SKM-1 treated with dmso at 0.1 percent for 144 hours (cell line): ENCODE results near the gene CLTB.
"Not testable (repeated sequence)": the region's sequence is repeated elsewhere in the genome, so short reads cannot be mapped to it uniquely, and the experiment has no call there.

ENCODE experiments used
- DNase-seq: peaks from one replicate; lab custom pipeline; 2025; ENCODE audit not compliant: unreplicated experiment; lab: John Stamatoyannopoulos, UW

CLTB gene, protein sequence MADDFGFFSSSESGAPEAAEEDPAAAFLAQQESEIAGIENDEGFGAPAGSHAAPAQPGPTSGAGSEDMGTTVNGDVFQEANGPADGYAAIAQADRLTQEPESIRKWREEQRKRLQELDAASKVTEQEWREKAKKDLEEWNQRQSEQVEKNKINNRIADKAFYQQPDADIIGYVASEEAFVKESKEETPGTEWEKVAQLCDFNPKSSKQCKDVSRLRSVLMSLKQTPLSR

DNA sequence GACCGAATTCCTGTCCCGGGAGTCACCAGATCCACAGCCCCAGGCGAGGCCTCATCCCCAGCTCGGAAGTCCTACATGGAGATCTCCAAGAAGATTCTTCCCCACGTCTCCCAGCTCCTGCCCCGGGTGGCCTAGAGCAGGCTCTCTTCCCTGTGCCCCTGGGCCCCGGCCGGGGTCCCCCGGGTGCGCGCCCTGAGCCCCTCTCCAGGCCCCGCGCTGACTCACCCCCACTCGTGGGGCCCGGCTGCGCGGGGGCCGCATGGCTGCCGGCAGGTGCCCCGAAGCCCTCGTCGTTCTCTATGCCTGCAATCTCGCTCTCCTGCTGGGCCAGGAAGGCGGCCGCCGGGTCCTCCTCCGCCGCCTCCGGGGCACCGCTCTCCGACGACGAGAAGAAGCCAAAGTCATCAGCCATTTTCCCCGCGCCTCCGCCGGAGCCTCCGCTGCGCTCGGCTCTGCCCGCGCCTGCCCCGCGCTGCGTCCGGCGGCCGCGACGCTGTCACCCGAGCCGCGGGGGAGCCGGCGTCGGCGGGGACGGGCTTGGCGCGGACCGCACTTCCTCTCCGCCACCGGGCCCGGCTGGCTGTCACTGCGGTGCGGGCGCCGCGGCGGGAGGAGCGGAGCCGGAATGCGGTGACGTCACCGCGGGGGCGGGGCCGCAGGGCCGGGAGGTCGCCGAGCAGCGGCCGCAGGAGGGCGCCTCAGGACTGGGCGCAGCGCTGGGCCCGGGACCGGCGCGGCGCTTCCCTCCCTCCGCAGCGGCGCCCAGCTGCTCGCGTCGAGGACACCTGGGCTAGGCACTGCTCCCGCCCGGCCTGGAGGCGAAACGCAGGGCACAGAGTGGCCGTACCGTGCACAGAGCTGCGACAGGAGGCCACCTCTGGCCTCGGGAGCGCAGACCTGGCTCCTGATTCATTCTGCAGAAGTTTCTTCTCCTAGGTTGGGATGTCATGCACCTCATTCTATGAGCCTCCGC lies at the start of gene CLTB:
Gene CLTB, minus strand, starts transcription at position 588 of the 973 bp plus-strand sequence. Its CDS starts 176 bp downstream, at position 412.
- peak; percentile 86 for DNase-seq

DNA sequence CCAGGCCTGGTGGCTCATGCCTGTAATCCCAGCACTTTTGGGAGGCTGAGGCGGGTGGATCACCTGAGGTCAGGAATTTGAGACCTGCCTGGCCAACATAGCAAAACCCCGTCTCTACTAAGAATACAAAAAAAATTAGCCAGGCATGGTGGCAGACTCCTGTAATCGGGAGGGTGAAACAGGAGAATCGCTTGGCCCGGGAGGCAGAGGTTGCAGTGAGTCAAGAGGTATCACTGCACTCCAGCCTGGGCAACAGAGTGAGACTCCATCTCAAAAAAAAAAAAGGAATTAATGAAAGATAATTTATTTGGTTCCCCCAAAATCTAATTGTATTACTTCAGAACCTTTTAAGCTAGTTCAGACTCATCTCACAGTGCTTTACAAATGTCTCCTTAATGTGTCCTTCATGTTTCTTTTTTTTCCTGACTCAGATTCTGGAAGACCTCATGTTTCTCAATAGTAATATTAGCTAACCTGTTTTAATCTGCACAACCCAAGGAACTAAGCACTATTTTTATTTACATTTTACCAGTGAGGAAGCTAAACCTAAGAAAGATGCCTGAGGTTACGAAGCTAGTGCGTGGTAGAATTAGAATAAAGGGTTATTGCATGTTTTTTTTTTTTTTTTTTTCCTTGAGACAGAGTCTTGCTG lies 46.9 kb upstream of the CLTB start:
- DNase-seq: no peak

DNA sequence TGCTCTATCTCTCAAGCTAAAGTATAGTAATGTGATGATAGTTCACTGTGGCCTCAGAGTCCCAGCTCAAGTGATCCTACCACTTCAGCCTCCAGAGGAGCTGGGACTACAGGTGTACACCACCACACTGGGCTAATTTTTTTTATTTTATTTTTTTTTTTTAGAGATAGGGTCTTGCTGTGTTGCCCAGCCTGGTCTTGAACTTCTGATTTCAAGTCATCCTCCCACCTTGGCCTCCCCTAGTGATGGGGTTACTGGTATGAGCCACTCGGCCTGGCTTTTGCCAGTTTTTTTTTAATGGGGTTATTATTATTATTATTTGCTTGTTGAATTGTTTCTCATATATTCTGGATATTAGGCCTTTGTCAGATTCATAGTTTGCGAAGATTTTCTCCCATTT lies 45.0 kb upstream of the CLTB start:
- no peak for DNase-seq

DNA sequence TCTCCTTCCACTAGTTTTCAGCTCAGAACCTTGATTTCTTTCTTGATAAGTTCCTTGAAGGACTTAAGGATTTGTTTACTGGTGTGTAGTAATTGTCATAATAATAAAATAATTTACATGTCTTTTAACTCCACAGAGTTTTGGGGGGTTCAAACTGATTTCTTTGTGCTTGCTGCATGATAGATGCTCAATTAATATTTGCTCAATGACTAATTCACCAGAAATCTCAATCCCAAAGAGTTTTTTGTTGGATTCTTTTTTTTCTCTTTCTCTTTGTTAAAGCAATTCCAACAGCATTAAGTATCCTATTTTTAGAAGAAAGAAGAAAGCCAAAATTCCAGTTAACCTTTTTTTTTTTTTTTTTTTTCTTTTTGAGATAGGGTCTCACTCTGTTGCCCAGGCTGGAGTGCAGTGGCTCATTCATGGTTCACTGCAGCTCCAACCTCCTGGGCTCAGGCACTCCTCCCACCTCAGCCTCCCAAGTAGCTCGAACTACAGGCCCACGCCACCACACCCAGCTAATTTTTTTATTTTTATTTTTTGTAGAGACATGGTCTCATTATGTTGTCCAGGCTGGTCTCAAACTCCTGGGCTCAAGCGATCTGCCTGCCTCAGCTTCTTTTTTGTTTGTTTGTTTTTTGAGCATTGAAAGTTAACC lies 42.7 kb upstream of the CLTB start:
- DNase-seq: no peak

DNA sequence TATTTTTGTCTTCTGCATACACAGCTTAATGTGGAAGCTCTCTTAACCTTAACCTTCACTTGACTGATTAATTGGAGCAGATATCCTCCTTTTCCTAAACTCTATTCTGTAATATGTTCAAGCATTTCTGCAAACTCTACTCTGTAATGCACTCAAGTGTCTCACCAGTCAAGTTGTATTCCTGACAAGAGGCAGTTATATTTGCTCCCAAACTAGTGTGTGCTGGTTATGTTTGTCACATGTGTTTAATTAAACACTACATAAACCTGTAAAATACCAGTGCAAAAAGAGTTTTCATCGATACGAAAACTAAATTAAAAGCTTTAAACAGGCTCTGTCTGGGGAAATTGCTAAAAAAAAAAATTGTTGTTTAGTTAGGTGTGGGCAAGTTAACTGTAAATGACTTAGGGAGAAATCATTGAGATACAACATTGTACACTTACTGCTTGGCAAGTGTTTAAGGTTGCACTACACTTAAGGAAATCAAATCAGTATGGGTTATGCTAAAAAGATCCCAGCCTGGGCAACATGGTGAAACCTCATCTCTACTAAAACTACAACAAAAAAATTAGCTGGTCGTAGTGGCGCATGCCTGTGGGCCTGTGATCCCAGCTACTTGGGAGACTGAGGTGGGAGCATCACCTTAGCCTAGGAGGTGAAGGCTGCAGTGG lies 38.5 kb upstream of the CLTB start:
- DNase-seq: no peak

DNA sequence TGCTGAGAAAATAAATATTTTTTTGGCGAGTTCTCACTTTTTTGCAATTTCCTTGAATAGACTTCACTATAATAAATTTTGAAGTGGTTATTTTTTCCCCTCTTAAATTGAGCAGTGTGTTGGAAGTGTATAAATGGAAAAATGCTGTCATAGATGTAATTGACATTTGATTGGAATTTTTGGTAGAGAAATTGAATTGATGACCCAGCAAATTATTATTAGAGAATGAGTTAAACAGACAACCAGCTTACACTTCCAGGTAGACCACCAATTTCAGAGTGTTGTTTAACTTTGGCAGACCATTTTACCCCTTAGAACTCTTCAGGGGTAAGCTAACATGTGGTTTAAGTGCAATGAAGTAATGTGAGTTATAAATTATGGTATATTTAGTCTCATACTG lies 33.7 kb upstream of the CLTB start:
- no peak for DNase-seq

DNA sequence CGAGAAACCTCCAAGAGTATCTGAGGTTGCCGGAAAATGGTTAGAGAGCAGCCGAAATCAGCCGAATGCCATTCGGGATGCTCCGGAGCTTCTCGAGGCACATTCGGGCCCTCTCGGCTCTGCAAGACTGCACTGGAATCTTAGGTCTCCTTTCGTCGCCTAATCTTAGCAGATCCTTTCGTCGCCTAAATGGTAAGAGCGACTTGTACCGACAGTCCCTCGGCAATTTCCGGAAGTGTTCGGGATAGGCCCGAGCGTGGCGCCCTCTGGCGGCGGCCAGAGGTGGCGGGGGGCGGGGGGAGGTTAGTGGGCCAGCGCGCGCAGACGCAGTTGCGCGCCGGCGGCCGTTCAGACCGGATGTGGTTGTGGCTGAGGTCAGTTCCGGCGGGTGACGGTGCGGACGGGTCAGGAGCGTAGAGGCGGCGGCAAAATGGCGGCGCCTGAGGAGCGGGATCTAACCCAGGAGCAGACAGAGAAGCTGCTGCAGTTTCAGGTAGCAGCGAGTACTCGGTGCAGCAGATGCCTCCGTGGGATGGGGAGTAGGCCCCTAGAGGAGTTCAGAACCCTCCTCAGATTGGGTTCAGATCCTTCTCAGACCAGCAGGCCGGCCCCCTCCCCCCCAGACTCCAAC lies 31.8 kb upstream of the CLTB start, which contains the start of gene FAF2:
Gene FAF2, plus strand, starts transcription at position 408 of the 631 bp plus-strand sequence. Its CDS starts 23 bp downstream, at position 431.
- peak; percentile 97 for DNase-seq

DNA sequence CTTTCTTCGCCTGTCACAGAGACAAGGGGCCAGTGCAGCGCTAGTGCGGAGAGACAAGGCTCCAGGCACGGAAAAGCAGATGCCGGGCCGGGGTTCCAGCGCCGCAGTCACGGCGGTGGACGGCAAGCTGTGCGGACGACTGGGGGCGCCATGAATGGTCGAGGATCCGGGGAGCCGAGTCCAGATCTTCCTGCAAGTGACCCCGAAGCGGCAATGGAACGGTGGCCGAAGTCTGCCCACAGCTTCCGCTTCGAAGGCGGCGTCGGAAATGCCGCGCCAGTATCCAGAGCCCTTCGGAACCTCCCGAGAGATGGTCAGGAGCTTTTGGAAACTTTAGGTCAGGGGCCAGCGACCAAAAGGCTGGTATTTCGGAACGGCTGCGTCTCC lies 31.2 kb upstream of the CLTB start:
- no peak for DNase-seq

DNA sequence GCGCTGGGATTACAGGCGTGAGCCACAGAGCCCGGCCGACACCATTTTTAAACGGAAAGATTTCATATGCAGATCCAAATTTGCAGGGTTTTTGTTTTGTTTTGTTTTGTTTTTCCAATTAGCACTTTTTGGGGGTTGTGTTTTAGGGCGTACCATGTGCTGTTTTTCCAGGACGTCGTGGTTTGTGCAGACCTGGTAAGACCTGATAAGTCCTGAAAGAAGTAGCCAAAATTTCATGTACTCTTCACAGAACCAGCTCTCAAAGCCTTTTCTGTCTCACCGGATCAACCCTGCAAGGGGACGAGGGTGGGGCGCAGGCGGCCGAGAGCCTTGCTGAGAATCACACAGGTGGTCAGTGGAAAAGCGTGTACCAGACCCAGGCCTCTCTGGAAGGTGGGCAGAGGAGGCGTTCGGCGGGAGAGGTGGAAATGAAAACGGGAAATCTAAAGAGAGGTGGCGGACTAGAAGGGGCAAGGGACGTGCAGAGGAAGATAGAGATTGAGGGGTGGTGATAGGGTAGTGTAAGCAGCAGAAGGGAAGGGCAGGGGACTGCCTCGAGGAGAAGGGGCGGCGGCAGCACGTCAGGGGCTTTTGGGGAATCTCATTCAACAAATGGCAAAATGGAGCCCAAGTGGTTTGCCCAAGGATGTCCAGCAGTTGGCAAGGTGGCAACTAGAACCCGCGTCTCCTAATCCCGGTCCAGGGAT lies 30.7 kb upstream of the CLTB start:
- peak; percentile 25 for DNase-seq

DNA sequence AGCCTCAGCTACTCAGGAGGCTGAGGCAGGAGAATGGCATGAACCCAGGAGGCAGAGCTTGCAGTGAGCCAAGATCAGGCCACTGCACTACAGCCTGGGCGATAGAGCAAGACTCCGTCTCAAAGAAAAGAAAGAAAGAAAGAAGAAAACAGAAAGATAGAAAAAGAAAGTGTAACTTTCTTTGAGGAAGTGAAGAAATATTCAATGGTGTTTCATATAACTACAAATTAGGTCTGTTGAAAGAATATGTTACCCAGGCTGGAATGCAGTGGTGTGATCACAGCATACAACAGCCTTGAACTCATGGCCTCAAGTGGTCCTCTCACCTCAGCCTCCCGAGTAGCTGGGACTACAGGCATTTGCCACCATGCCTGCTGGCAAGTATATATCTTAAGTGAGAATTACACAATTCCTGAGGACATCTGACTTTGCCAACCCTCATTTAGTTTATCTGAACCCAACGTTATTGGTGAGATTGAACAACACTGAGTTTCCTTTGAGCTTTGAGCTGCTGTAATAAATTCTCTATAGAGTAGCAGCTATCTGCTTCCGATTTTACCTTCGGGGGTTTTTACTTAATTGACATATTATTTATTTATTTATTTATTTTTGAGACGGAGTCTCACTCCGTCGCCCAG lies 29.8 kb upstream of the CLTB start:
- no peak for DNase-seq

DNA sequence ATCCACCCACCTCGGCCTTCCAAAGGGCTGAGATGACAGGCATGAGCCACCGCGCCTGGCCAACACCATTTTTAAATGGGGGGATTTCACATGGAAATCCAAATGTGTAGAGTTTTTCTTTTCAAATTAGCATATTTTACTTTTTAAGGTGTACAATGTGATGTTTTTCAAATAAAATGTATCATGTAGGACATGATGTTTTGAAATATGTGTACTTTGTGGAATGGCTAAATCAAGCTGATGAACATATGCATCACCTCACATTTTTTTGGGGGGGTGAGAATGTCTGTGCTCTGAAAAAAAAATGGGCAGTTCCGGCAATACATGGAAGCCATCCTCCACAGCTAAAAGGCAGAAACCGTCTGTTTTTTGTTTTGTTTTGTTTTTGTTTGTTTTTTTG lies 28.4 kb upstream of the CLTB start:
- no peak for DNase-seq

DNA sequence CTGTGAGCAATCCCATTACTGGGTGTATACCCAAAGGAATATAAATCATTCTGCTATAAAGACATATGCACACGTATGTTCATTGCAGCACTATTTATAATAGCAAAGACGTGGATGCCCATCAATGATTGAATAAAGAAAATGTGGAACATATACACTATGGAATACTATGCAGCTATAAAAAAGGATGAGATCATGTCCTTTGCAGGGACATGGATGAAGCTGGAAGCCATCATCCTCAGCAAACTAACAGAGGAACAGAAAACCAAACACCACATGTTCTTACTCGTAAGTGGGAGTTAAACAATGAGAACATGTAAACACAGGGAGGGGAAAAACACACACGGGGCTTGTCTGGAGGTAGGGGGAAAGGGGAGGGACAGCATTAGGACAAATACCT lies 26.6 kb upstream of the CLTB start:
- DNase-seq: not testable (repeated sequence)

DNA sequence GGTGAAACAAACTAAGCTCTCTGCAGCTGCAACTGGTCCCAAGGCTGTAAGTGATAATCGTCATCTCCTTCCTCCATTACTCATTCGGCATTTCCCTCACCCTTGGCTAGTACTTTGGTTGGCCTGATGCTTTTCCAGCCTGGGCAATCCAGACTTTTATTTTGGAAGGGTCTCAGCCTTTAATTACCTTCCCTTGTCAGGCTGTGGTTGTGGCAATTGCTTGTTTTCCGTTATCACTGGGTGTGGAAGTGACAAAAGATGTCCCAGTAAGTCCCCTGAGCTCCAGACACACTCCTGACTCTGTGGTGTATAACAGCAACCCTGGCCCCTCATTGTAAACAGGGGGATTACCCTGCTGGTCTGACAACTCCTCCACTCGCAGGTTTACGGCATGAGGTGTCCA lies 25.6 kb upstream of the CLTB start:
- DNase-seq: no peak

DNA sequence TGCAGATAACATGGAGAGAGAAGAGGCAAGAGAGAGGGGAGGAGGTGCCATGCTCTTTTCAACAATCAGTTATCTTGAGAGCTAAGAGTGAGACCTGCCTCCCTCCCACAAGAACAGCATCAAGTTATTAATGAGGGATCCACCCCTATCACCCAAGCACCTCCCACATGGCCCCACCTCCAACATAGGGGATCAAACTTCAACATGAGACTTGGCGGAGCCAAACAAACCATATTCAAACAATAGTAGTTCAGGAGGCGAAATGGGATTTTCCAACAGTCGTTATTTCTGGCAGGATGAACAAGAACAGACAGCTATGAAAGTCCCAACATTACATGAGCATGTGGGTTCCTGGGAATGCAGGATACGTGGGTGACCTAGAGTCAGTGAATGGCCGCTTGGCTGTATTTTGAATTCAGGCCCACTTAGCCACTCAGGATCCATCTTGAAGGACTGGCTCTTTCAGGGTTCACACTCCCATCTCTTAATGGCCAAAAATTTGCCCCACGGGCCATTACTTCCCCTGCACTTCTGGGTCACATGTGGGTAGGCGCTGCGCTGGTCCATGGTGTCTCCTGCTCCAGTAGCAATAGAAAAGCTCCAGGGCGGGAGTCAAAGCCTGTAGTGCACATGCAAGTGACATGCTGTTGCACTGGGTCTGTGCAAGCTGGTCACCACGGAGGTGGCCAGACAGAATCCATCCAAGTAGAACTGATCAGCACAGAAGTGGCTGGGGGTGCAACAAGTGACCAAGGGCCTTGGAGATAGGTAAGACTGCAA lies 24.8 kb upstream of the CLTB start:
- no peak for DNase-seq

DNA sequence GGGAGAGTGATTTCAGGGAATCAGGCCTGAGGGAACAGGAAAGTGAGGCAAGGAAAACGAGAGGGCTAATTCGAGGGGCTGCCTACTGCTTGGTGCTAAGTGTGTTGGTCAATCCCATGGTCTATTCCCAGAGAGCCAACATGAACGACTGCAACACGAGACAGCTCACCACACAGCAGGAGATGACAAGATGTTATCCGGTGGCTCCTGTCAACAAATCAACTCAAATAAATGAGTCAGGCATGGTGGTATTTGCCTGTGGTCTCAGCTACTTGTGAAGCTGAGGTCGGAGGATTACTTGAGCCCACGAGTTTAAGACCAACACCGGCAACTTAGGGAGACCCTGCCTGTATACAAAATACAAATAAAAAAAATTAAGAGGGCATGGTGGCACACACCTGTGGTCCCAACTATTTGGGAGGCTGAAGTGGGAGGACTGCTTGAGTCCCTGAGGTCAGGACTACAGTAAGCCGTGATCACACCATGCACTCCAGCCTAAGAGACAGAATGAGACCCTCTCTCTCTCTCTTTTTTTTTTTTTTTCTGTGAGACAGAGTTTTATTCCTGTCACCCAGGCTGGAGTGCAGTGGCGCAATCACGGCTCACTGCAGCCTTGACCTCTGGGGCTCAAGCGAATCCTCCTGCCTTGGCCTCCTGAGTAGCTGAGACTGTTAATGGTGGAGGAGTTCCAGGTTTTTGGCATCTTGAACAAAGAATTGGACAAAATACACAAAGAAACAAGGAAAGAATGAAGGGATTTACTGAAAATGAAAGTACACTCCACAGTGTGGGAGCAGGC lies 22.8 kb upstream of the CLTB start:
- no peak for DNase-seq

DNA sequence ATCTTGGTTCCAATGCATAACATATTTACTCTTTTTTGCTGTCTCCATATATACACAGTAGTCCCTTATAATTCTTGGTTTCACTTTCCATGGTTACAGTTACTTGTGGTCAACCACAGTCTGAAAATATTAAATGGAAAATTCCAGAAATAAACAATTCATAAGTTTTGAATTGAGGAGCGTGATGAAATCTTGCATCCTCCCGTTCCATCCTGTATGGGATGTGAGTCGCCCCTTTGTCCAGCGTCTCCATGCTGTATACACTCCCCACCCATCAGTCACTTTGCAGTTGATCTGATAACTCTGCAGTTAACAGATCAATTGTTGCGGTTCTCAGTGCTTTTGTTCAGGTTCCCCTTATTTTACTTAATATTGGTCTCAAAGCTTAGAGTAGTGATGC lies 20.3 kb upstream of the CLTB start:
- DNase-seq: no peak

DNA sequence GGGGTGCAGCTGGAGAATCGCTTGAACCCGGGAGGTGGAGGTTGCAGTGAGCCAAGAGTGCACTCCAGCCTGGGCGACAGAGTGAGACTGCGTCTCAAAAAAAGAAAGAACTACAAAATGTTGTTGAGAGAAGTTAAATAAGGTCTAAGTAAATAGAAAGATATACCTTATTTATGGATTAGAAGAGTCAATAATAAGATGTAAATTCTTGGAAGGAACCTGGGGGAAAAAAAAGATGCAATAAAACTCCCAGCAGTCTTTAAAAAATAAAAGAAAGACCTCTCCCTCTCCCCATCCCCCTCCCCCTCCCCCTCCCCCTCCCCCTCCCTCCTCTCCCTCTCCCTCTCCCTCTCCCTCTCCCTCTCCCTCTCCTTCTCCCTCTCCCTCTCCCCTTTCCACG lies 16.4 kb upstream of the CLTB start:
- DNase-seq: no peak

DNA sequence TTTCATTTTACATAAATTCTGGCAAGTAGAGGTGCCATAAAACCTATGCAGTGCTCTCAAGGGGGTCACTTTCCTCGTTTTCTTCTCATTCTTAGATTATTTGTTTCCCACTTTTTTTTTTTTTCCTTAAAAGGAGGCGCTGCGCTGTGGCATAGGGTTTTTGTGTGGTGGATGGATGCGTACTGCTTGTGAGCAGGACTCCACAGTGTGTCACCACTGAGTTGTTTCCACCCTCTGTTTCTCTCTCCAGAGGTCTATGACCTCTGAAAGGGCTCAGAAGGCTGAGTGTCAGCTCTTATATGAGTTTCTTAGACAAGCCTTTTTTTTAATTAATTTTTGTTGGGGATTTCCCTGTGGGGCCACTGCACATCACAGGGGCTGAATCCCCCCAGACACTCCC lies 13.6 kb upstream of the CLTB start:
- DNase-seq: no peak
